Osteoblast (primary cell): Measurements from ENCODE around the gene HMCN1. TPM values are rescaled to one million over a fixed set of nuclear protein-coding genes. Genes with fewer than 3 reads are reported as not detected.
A peak's percentile ranks its signal among the peaks of the same experiment; 100 is the strongest.

Source experiments
- DNase-seq: peaks from one replicate; pipeline ENCODE4 v3.0.0; 2011; ENCODE audit warnings: low spot score, mixed read lengths; ENCODE audit not compliant: insufficient read length; ENCODE audit errors: missing footprints
- H2AFZ ChIP-seq: 2 replicates; pipeline ENCODE4 v1.6.0; 2011; ENCODE audit warnings: mild to moderate bottlenecking, low read length
- H3K27ac ChIP-seq: 2 replicates; pipeline ENCODE4 v1.5.1; 2011; ENCODE audit warnings: mild to moderate bottlenecking, low read depth, low read length, moderate library complexity
- H3K27me3 ChIP-seq: 2 replicates; pipeline ENCODE4 v1.6.0; 2012; ENCODE audit warnings: mild to moderate bottlenecking, control low read depth, inconsistent platforms, low read length, moderate library complexity; ENCODE audit not compliant: insufficient read depth
- H3K36me3 ChIP-seq: 2 replicates; pipeline ENCODE4 v1.5.1; 2011; ENCODE audit warnings: mild to moderate bottlenecking, low read length, control low read depth, moderate library complexity; ENCODE audit not compliant: insufficient read depth
- H3K4me1 ChIP-seq: 2 replicates; pipeline ENCODE4 v1.5.1; 2011; ENCODE audit warnings: mild to moderate bottlenecking, low read length, control low read depth, moderate library complexity; ENCODE audit not compliant: insufficient read depth
- H3K4me2 ChIP-seq: 2 replicates; pipeline ENCODE4 v1.6.0; 2011; ENCODE audit warnings: mild to moderate bottlenecking, low read length; ENCODE audit not compliant: insufficient read depth
- H3K4me3 ChIP-seq: fragments of 200-600 bp; sonication (generic); 3 replicates; pipeline ENCODE4 v1.5.1; 2012; ENCODE audit warnings: mild to moderate bottlenecking, low read length, inconsistent platforms; ENCODE audit not compliant: insufficient read depth
- H3K79me2 ChIP-seq: 2 replicates; pipeline ENCODE4 v1.6.0; 2012; ENCODE audit warnings: mild to moderate bottlenecking, low read length, control low read depth, inconsistent platforms; ENCODE audit not compliant: insufficient read depth
- H3K9me3 ChIP-seq: 2 replicates; pipeline ENCODE4 v1.5.1; 2011; ENCODE audit warnings: low read depth, low read length, control low read depth
- H4K20me1 ChIP-seq: 2 replicates; pipeline ENCODE4 v1.6.0; 2012; ENCODE audit warnings: mild to moderate bottlenecking, low read length, control low read depth; ENCODE audit not compliant: insufficient read depth
- total RNA-seq: library from RNA; depleted of rRNA; stranded (reverse); fragments of >200 nt; gene quantifications from 2 replicates; pipeline ENCODE4 v1.2.3, GENCODE V29; 2012
- TF ChIP-seq, protein P1 (sequence below): IDR thresholded peaks from 2 replicates; pipeline ENCODE4 v1.5.1; 2011; ENCODE audit warnings: mild to moderate bottlenecking, low read depth, low read length, moderate library complexity; ENCODE audit errors: extremely low read depth

The HMCN1 gene
- total RNA-seq, 1 donor = 178 TPM

DNA sequence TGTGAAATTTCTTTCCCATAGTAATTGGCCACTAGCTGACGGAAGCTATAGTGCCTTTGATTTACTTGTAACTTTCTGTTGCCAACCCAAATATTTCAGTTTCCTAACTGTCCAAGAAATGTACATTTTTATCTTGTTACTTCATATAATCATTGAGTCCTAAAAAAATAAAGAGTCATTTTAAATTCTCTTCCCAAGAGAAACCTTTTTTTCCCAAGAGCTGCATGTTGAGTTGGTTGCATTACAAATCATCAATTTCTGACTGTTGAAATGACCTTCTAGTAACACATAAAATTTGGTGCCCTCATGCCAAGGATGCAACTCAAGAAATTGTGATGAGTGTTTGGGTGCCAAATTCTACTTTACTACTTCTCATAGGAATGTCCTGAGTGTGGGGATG lies 61.0 kb downstream of the HMCN1 start:
- no peak overlapping the region for H2AFZ ChIP-seq
- no peaks in the 10 kb centered on the region for H3K27me3 ChIP-seq
- H3K79me2 ChIP-seq = no peaks in the 10 kb centered on the region
- peak overlapping the region; percentile 49 for H3K27ac ChIP-seq
- H3K4me3 ChIP-seq = no peak overlapping the region
- TF ChIP-seq, protein P1, sequence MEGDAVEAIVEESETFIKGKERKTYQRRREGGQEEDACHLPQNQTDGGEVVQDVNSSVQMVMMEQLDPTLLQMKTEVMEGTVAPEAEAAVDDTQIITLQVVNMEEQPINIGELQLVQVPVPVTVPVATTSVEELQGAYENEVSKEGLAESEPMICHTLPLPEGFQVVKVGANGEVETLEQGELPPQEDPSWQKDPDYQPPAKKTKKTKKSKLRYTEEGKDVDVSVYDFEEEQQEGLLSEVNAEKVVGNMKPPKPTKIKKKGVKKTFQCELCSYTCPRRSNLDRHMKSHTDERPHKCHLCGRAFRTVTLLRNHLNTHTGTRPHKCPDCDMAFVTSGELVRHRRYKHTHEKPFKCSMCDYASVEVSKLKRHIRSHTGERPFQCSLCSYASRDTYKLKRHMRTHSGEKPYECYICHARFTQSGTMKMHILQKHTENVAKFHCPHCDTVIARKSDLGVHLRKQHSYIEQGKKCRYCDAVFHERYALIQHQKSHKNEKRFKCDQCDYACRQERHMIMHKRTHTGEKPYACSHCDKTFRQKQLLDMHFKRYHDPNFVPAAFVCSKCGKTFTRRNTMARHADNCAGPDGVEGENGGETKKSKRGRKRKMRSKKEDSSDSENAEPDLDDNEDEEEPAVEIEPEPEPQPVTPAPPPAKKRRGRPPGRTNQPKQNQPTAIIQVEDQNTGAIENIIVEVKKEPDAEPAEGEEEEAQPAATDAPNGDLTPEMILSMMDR = no peak
- H3K4me2 ChIP-seq = peak overlapping the region; percentile 17
- peak; percentile 86 for DNase-seq
- no peaks in the 10 kb centered on the region for H4K20me1 ChIP-seq
- H3K9me3 ChIP-seq = peaks cover 2% of the 10 kb centered on the region
- no peaks in the 10 kb centered on the region for H3K36me3 ChIP-seq
- peaks cover 16% of the 10 kb centered on the region for H3K4me1 ChIP-seq

DNA sequence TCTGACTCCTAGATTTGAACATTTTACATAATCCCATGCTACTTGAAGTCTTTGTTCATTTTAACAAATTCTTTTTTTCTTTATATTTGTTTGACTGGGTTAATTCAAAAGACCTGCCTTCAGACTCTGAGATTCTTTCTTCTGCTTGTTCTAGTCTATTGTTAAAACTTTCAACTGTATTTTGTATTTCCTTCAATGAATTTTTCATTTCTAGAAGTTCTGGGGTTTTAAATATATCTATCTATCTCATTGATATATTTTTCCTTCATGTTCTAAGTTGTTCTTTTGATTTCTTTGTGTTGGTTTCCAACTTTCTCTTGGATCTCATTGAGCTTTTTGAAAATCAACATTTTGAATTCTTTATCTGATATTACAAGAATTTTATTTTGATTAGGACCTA lies 64.3 kb downstream of the HMCN1 start:
- H2AFZ ChIP-seq = no peak overlapping the region
- TF ChIP-seq, protein P1 = no peak
- H3K4me3 ChIP-seq = no peak overlapping the region
- H4K20me1 ChIP-seq = no peaks in the 10 kb centered on the region
- H3K79me2 ChIP-seq = no peaks in the 10 kb centered on the region
- H3K4me2 ChIP-seq = no peak overlapping the region
- H3K27ac ChIP-seq = no peak overlapping the region
- DNase-seq = no peak
- peaks cover 12% of the 10 kb centered on the region for H3K4me1 ChIP-seq
- H3K27me3 ChIP-seq = no peaks in the 10 kb centered on the region
- peaks cover 2% of the 10 kb centered on the region for H3K9me3 ChIP-seq
- no peaks in the 10 kb centered on the region for H3K36me3 ChIP-seq

DNA sequence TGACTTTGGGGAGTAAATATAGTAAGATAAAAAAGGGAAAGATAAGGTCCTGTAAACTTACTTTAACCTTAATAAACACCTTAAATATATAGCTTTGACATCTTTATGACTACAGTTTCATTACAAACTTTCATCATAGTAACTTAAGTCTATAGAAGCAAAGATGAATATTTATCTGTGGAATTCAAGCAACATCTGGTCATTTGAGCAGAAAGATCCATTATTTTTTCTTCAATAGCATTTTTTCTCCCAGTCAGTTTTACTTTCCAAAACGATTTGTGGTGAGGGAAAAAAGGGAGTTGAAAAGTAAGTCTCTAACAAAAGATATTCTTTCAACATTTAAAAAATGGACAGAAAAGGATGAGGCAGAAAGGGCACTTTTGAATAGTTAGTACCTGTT lies 69.0 kb downstream of the HMCN1 start:
- no peak for DNase-seq
- Histone ChIP-seq H3K27ac (no peak overlapping the region), H3K27me3 (no peaks in the 10 kb centered on the region), H3K4me2 (no peak overlapping the region), H3K36me3 (no peaks in the 10 kb centered on the region), H3K4me1 (no peaks in the 10 kb centered on the region), H2AFZ (no peak overlapping the region), H3K9me3 (peaks cover 2% of the 10 kb centered on the region), H4K20me1 (no peaks in the 10 kb centered on the region), H3K79me2 (no peaks in the 10 kb centered on the region), H3K4me3 (no peak overlapping the region)
- TF ChIP-seq, protein P1 = no peak

DNA sequence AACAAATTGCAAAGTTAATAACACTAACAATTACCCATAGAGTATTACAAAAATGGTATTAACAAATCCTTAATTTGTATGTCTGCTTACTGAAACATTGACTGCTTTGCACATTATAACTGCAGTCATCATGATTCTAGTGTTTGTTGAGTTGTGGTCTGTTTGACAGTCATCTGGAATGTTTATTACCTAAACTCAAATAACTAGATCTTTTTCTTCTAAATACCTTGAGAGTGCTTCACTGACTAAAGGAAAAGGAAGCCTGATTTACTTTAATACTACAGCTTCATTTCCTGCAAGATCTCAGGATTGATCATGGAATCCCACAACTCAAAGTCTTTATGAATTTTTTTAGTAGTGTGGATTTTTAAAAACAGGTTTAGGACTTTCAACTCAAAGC lies 70.0 kb downstream of the HMCN1 start:
- no peak overlapping the region for H3K27ac ChIP-seq
- TF ChIP-seq, protein P1 = no peak
- no peak for DNase-seq
- no peaks in the 10 kb centered on the region for H4K20me1 ChIP-seq
- no peaks in the 10 kb centered on the region for H3K27me3 ChIP-seq
- no peak overlapping the region for H3K4me2 ChIP-seq
- no peak overlapping the region for H2AFZ ChIP-seq
- H3K79me2 ChIP-seq = no peaks in the 10 kb centered on the region
- no peaks in the 10 kb centered on the region for H3K4me1 ChIP-seq
- no peak overlapping the region for H3K4me3 ChIP-seq
- no peaks in the 10 kb centered on the region for H3K36me3 ChIP-seq
- H3K9me3 ChIP-seq = peaks cover 2% of the 10 kb centered on the region
